Left renal pelvis (tissue), 4 donors: Measurements from ENCODE around the gene VPS18. TPM values are rescaled to one million over a fixed set of nuclear protein-coding genes. Genes with fewer than 3 reads are reported as not detected.

Source experiments
- DNase-seq, 4 donors: peaks; one replicate each; pipeline ENCODE4 v3.0.0-alpha.2; 2013; ENCODE audit warnings: low read depth in 4 of 4, low spot score in 3 of 4
- polyA plus RNA-seq, 4 donors: library from polyadenylated mRNA; unstranded; fragments of 120-200 nt; gene quantifications; one replicate each; pipeline ENCODE4 v1.2.1, GENCODE V29; 2013; ENCODE audit not compliant: insufficient read length in 4 of 4

Gene VPS18
- polyA plus RNA-seq, 4 donors = 10.6 to 17.5 (median 16.8) TPM

DNA sequence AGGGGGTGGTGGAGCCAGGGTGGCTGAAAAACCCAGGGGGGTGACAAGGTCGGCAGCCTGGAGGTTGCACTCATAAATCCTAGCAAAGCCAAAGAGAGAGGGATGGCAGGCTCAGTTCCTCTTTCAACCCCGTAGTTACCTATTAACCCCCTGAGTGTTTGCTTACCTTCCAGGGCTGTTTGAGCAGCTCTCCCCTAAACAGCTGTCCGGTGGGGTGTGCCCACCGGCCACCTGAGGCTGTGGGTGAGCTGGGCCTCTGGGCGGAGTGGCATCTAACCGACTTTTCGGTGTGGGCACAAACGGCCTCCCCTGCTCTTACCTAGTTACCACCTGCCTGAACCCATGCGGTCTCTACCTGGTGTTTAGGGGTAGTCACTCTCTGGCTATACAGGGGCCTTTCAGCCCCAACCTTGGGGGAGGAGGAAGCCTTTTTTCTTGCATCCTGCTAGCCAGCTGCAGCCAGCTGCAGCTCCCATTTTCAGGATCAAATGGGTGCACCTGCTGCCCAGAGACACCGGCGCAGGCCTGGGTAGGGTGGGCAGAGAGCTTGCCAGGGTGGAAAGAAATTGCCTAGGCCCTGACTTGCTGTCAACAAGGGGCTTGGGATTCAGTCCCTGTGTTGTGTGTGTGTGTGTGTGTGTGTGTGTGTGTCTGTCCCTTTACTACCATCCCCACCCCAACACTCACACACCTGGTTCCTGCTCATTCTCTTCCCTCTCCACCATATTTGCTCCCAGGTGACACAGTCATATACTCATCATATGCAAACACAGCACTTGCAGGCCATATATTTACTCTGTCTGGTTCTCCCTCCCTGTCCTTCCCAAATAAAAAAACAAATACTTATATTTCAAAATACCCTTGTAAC is 38.6 kb downstream of the VPS18 start:
- DNase-seq = no peak

- no peak for DNase-seq
Measured at GRCh38 chr15:40933517-40933902, 39.3 kb downstream of the VPS18 start.

- DNase-seq = no peak
Measured at GRCh38 chr15:40934457-40934856, 40.2 kb downstream of the VPS18 start.

DNA sequence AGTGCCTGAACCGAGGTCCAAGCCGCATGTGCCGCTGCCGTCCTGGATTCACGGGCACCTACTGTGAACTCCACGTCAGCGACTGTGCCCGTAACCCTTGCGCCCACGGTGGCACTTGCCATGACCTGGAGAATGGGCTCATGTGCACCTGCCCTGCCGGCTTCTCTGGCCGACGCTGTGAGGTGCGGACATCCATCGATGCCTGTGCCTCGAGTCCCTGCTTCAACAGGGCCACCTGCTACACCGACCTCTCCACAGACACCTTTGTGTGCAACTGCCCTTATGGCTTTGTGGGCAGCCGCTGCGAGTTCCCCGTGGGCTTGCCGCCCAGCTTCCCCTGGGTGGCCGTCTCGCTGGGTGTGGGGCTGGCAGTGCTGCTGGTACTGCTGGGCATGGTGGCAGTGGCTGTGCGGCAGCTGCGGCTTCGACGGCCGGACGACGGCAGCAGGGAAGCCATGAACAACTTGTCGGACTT is 42.0 kb downstream of the VPS18 start:
- DNase-seq = no peak

- no peak for DNase-seq
Measured at GRCh38 chr15:40936709-40937666, 42.7 kb downstream of the VPS18 start.

DNA sequence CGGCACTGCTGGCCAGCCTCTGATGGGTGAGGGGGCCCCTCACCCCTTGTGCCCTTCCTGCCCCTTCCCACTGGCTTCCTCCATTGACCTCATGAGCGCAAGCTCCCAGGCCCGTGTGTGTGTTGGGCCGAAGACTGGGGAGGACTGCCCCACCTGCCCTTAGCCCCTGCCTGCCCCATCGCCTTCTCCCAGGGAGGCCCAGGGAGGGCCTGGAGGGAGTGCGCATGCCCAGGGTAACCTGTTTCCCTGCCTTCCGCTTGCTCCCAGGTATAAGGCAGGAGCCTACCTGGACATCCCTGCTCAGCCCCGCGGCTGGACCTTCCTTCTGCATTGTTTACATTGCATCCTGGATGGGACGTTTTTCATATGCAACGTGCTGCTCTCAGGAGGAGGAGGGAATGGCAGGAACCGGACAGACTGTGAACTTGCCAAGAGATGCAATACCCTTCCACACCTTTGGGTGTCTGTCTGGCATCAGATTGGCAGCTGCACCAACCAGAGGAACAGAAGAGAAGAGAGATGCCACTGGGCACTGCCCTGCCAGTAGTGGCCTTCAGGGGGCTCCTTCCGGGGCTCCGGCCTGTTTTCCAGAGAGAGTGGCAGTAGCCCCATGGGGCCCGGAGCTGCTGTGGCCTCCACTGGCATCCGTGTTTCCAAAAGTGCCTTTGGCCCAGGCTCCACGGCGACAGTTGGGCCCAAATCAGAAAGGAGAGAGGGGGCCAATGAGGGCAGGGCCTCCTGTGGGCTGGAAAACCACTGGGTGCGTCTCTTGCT is 43.7 kb downstream of the VPS18 start:
- no peak for DNase-seq

DNA sequence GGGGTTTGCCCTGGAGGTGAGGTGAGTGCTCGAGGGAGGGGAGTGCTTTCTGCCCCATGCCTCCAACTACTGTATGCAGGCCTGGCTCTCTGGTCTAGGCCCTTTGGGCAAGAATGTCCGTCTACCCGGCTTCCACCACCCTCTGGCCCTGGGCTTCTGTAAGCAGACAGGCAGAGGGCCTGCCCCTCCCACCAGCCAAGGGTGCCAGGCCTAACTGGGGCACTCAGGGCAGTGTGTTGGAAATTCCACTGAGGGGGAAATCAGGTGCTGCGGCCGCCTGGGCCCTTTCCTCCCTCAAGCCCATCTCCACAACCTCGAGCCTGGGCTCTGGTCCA is 44.3 kb downstream of the VPS18 start:
- DNase-seq = no peak

DNA sequence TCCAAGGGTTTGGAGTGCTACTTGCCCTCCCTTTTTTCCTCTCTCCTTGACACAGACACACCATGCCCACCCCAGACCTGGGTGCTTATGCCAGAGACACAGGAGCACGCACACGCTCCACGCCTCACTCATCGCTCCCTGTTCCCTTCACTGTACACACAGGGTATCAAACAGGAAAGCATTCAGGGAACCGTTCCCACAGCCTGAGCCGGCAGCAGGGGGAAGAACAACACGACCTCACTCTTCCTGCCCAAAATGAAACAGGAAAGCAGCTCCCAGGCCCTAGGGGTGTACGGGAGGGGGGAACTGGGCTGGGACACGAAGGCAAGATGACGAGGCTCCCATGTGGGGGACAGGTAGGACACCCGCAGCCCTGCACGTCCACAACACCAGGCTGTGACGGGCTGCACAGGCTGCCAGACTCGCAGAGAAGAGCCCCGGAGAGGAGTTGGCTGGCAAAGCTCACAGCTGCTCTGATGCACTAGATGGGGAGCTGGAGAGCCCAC is 46.1 kb downstream of the VPS18 start:
- DNase-seq = no peak

DNA sequence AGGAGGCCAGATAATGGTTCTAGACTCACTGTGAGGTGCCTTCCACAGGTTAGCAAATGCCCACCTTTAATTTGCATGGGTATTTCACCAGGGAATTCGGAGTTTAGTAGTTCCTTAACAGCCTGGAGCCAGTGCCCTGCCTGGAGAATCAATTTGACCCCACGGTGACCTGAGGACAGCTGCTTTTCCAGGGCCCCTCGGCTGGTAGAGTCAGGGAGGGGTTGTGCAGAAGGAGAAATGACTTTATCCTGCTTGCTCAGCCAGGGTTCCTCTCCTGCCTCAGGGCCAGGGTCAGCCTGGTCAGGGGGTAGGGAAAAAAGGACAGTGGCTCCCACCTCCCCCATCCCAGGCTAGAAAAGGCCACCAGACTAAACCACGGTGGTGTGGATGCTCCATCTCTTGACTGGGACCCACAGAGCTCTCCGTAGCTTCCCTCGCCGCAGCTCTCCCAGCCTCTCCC is 46.8 kb downstream of the VPS18 start:
- DNase-seq = no peak

GRCh38 chr15:40941528-40942336 is 47.5 kb downstream of the VPS18 start:
- peak in 1 of 4 donors; percentile 70 for DNase-seq

DNA sequence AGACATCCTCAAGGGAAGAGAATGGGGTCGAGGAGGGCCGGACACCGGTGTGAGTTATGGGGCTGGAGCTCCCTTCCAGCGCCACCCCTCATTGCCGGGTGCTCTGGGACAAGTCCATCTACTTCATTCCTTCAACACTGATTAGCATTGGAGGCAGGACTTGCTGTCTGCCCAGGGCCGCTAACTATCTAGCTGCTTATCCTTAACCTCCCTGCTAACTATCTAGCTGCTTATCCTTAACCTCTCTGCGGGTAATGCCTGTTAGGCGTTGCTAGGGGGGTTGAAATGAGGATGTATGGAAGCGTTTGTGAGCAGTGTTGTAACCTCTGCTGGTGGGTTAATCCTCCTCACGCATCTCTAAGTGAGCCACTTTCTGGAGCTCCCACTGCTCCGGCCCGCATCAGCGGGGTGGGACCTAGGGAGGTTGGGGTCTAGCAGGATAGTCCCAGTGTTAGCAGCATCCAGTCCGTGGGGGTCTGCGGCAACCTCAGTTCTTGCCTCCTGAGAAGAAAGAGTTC is 48.1 kb downstream of the VPS18 start:
- DNase-seq = no peak

DNA sequence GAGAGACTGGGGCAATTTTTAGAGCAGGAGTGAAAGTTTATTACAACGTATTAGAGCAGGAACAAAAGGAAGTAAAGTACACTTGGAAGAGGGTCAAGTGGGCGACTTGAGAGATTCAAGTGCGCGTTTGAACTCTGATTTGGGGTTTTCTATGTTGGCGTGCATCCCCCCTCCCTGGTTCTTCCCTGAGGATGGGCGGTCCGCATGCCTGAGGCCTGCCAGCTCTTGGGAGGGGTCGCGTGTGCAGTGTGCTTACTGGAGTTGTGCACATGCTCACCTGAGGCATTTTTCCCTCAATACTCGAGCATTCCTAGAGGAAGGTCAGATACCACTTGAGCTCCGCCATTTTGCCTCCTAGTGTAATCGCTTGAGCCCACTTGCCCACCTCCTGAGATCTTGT is 48.6 kb downstream of the VPS18 start:
- DNase-seq = no peak

- no peak for DNase-seq
Measured at GRCh38 chr15:40943764-40944365, 49.6 kb downstream of the VPS18 start.

DNA sequence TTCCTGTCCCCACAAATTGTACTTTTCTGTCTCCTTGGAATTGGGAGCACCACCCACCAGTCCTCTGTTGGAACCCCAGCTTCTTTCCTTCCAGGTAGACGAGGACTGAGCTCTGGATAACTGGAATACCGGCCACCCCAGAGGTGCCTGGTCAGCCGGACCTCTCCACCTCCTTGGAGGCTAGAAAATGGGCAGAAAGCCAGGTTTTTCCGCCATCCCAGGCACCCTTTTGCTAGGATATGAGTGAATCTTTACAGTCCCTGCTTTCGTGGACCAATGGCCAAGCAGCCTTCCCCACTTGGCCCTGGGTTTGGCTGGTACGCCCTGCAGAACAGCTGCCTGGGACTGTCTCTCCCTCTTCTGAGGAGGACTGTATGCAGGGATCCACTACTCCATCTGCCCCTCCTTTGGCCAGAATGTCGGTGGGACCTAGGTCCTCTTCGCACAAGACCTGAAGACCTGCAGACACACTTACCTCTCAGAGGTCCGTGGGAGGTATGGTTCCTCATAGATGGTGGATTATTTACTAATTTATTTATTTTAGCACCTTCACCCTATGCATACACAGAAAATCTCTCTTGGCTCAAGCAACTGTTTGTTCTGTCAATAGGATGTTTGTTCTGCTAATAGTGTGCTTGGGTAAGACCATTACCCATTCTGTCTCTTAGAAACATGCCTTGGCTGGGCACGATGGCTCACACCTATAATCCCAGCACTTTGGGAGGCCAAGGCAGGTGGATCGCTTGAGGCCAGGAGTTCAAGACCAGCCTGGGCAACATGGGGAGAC is 50.5 kb downstream of the VPS18 start:
- DNase-seq = no peak

DNA sequence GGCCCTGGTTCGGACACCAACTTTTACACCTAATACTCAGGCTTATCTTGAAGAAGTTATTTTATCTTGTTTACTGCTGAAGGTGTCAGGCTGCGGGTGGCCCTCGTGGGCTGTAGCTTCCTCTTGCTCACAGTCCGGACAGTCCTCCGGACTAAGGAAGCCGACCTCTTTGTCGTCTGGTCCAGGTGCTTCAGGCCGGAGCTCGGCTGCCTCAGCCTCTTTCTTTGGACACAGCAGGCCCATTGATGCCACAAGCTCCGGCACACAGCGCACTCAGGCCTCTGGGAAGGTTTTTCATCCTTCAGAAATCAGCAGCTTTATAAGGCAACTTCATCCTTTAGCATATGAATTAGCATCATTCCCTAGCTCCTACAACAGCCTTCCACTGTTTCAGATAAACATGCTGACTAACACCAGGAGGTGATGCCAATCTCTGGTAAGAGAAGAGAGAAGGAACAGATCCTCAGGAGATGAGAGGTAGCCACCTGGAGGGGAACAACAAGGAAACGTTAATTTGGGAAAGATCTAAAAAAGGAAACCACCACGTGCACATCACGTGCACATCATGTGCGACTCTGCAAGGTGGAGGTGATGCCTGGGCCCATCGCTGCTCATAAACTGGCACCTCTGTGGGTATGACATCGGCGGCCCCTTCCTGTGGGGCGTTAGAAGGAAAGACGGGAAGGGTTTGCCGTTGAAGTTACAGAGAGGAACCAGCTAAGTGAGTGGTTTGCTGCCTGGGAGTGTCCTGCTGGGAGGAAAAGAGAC is 54.6 kb downstream of the VPS18 start:
- no peak for DNase-seq

- no peak for DNase-seq
Measured at GRCh38 chr15:40949756-40950207, 55.5 kb downstream of the VPS18 start.

DNA sequence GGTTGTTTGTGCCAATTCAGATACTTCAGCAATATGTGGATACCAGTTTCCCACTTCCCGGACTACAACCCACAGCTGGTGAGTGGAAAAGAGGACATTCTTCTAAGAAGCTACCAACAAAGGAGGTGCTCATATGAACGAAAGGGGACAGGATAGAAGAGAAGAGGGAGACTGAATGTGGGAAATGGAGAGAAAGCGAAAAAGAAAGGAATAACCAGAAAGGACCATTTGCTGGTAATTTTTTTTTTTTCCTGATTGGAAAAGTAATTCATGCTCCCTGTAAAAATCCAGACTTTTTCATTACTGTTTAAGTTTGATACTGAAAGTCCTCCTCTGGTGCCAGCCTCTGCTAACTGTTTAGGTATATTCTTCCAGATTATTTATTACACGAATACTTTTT is 57.5 kb downstream of the VPS18 start:
- DNase-seq = no peak
